MM.1S (cell line): ENCODE measurements around the gene NIP7.
"Not testable (repeated sequence)": the region's sequence is repeated elsewhere in the genome, so short reads cannot be mapped to it uniquely, and the experiment has no call there.

ENCODE experiments used
- DNase-seq: peaks from one replicate; pipeline ENCODE4 v3.0.0-alpha.2; 2015
- H2AFZ ChIP-seq: fragments of 300-600 bp; sonication (generic); 2 replicates; pipeline ENCODE4 v1.6.0; 2016; ENCODE audit warnings: antibody characterized with exemption, low read length
- H3F3A ChIP-seq: fragments of 300-600 bp; sonication (generic); 2 replicates; pipeline ENCODE4 v1.6.1; 2016; ENCODE audit warnings: mild to moderate bottlenecking, antibody characterized with exemption, low read length, moderate library complexity, mixed read lengths; ENCODE audit not compliant: insufficient read depth
- H3K27ac ChIP-seq: fragments of 300-600 bp; sonication (generic); 2 replicates; pipeline ENCODE4 v1.5.1; 2016; ENCODE audit warnings: mild to moderate bottlenecking, low read length
- H3K27me3 ChIP-seq: fragments of 300-600 bp; sonication (generic); replicated peaks from 2 replicates; pipeline ENCODE4 v1.6.0; 2016; ENCODE audit warnings: low read length; ENCODE audit not compliant: insufficient read depth
- H3K36me3 ChIP-seq: fragments of 300-600 bp; sonication (generic); replicated peaks from 2 replicates; pipeline ENCODE4 v1.6.1; 2016; ENCODE audit warnings: mild to moderate bottlenecking, low read length, mixed read lengths; ENCODE audit not compliant: insufficient read depth
- H3K4me1 ChIP-seq: fragments of 300-600 bp; sonication (generic); 2 replicates; pipeline ENCODE4 v1.6.1; 2016; ENCODE audit warnings: low read length, mixed read lengths
- H3K4me2 ChIP-seq: fragments of 300-600 bp; sonication (generic); 2 replicates; pipeline ENCODE4 v1.6.0; 2016; ENCODE audit warnings: low read depth, low read length
- H3K4me3 ChIP-seq: fragments of 300-600 bp; sonication (generic); 2 replicates; pipeline ENCODE4 v1.5.1; 2016; ENCODE audit warnings: low read length, mixed read lengths
- H3K79me2 ChIP-seq: fragments of 300-600 bp; sonication (generic); 2 replicates; pipeline ENCODE4 v1.6.1; 2016; ENCODE audit warnings: mixed run types, low read length, mixed read lengths
- H3K9ac ChIP-seq: fragments of 300-600 bp; sonication (generic); 2 replicates; pipeline ENCODE4 v1.6.1; 2016; ENCODE audit warnings: low read length, mixed read lengths
- H3K9me2 ChIP-seq: fragments of 300-600 bp; sonication (generic); replicated peaks from 2 replicates; pipeline ENCODE4 v1.6.1; 2016; ENCODE audit warnings: mild to moderate bottlenecking, low read length, mixed read lengths; ENCODE audit not compliant: insufficient read depth
- H3K9me3 ChIP-seq: fragments of 300-600 bp; sonication (generic); replicated peaks from 2 replicates; pipeline ENCODE4 v1.6.1; 2016; ENCODE audit warnings: mild to moderate bottlenecking, low read length, mixed read lengths; ENCODE audit not compliant: insufficient read depth
- H4K20me1 ChIP-seq: fragments of 300-600 bp; sonication (generic); 2 replicates; pipeline ENCODE4 v1.6.1; 2016; ENCODE audit warnings: mild to moderate bottlenecking, low read length, moderate library complexity, mixed read lengths; ENCODE audit not compliant: insufficient read depth
- CTCF ChIP-seq: fragments of 300-600 bp; sonication (generic); IDR thresholded peaks from 2 replicates; pipeline ENCODE4 v1.5.1; 2016; ENCODE audit warnings: antibody characterized with exemption, low read length, mixed read lengths
- EZH2 ChIP-seq: fragments of 300-600 bp; sonication (generic); optimal IDR thresholded peaks from 2 replicates; pipeline ENCODE3; 2017; ENCODE audit warnings: low read depth, mild to moderate bottlenecking, antibody characterized with exemption, low read length, mixed read lengths
- EZH2phosphoT487 ChIP-seq: fragments of 300-600 bp; sonication (generic); IDR thresholded peaks from 2 replicates; pipeline ENCODE4 v1.6.1; 2018; ENCODE audit warnings: antibody characterized with exemption, low read length

The NIP7 gene

GRCh38 chr16:69339289-69340094, at the start of gene NIP7, which contains the start of gene COG8:
NIP7 (plus strand) TSS chr16:69339772; CDS start chr16:69339830, 58 bp downstream.
COG8 (minus strand) TSS chr16:69339564; CDS start chr16:69339552, 12 bp downstream.
- Histone ChIP-seq H3K9me2 (no peaks in the 10 kb centered on the region), H3K79me2 (peaks cover 48% of the 10 kb centered on the region), H3K4me1 (peaks cover 12% of the 10 kb centered on the region; the same call in 1 of the 2 replicates), H4K20me1 (no peaks in the 10 kb centered on the region), H3K4me2 (peak within 1 kb of the TSS; percentile 94), H3K9me3 (no peaks in the 10 kb centered on the region), H3K9ac (peak within 1 kb of the TSS; percentile 89), H3K4me3 (peak within 1 kb of the TSS; percentile 92), H3K27me3 (no peaks in the 10 kb centered on the region), H3K36me3 (peaks cover 6% of the 10 kb centered on the region; the same call in 1 of the 2 replicates), H2AFZ (peak within 1 kb of the TSS; percentile 64), H3K27ac (peak within 1 kb of the TSS; percentile 73), H3F3A (peaks cover 11% of the 10 kb centered on the region; the same call in 1 of the 2 replicates)
- TF ChIP-seq EZH2 (no peak), EZH2phosphoT487 (no peak), CTCF (peak; percentile 73)
- peak; percentile 98 for DNase-seq

GRCh38 chr16:69291657-69292056, 47.9 kb upstream of the NIP7 start:
- H3K27me3 ChIP-seq, DNase-seq, H3F3A ChIP-seq, H3K9me3 ChIP-seq, H3K79me2 ChIP-seq, H3K9ac ChIP-seq, H2AFZ ChIP-seq, H3K36me3 ChIP-seq, H4K20me1 ChIP-seq, H3K27ac ChIP-seq, H3K4me3 ChIP-seq, H3K4me2 ChIP-seq, H3K4me1 ChIP-seq, H3K9me2 ChIP-seq: not testable (repeated sequence)

- no peak overlapping the region for H3K4me3 ChIP-seq
- no peaks in the 10 kb centered on the region for H3K79me2 ChIP-seq
- H3K9me3 ChIP-seq = no peaks in the 10 kb centered on the region
- no peak overlapping the region for H3K9ac ChIP-seq
- H3K27ac ChIP-seq = no peak overlapping the region
- TF ChIP-seq EZH2phosphoT487 = no peak
- TF ChIP-seq CTCF = no peak
- no peak for TF ChIP-seq EZH2
- no peaks in the 10 kb centered on the region for H4K20me1 ChIP-seq
- H2AFZ ChIP-seq = no peak overlapping the region
- H3K36me3 ChIP-seq = no peaks in the 10 kb centered on the region
- no peak for DNase-seq
- no peaks in the 10 kb centered on the region for H3K4me1 ChIP-seq
- no peaks in the 10 kb centered on the region for H3F3A ChIP-seq
- H3K27me3 ChIP-seq = no peaks in the 10 kb centered on the region
- no peak overlapping the region for H3K4me2 ChIP-seq
- no peaks in the 10 kb centered on the region for H3K9me2 ChIP-seq
These were observed 46.2 kb upstream of the NIP7 start for GRCh38 chr16:69293401-69293800.

- Histone ChIP-seq H3K4me1 (no peaks in the 10 kb centered on the region), H3K4me3 (no peak overlapping the region), H3K9me2 (no peaks in the 10 kb centered on the region), H2AFZ (no peak overlapping the region), H3K36me3 (no peaks in the 10 kb centered on the region), H3K9ac (no peak overlapping the region), H3K79me2 (no peaks in the 10 kb centered on the region), H4K20me1 (no peaks in the 10 kb centered on the region), H3F3A (no peaks in the 10 kb centered on the region), H3K4me2 (no peak overlapping the region), H3K9me3 (no peaks in the 10 kb centered on the region), H3K27me3 (no peaks in the 10 kb centered on the region), H3K27ac (no peak overlapping the region)
- TF ChIP-seq EZH2 (no peak), EZH2phosphoT487 (no peak), CTCF (no peak)
- DNase-seq = no peak
These were observed 45.5 kb upstream of the NIP7 start for GRCh38 chr16:69294051-69294450.

GRCh38 chr16:69296771-69297170, 42.8 kb upstream of the NIP7 start:
- H3K9me2 ChIP-seq, H3K4me1 ChIP-seq, H3K27me3 ChIP-seq, H3K9me3 ChIP-seq, H3K27ac ChIP-seq, H4K20me1 ChIP-seq, H3F3A ChIP-seq, H3K36me3 ChIP-seq, H3K4me2 ChIP-seq, H3K9ac ChIP-seq, DNase-seq, H2AFZ ChIP-seq, H3K79me2 ChIP-seq, H3K4me3 ChIP-seq: not testable (repeated sequence)
